DND-41 (cell line): ENCODE results near the gene PFDN2.

Experiments used
- CTCF ChIP-seq: IDR thresholded peaks from 2 replicates; pipeline ENCODE4 v1.5.1; 2012; ENCODE audit warnings: borderline replicate concordance, low read length, moderate library complexity, mild to moderate bottlenecking; ENCODE audit not compliant: poor library complexity, severe bottlenecking; ENCODE audit errors: extremely low read depth
- EZH2 ChIP-seq: IDR thresholded peaks from 3 replicates; pipeline ENCODE4 v1.6.1; 2012; ENCODE audit warnings: borderline replicate concordance, low read depth, mild to moderate bottlenecking, moderate library complexity, low read length, inconsistent platforms; ENCODE audit not compliant: severe bottlenecking

- TF ChIP-seq CTCF (no peak), EZH2 (no peak)
These were observed 47.2 kb upstream of the PFDN2 start for GRCh38 chr1:161164901-161165610.
